PFSK-1 (cell line): ENCODE results near the gene TMEM259.

Experiments
- POLR2AphosphoS5 ChIP-seq: IDR thresholded peaks from 2 replicates; pipeline ENCODE4 v1.6.1; 2012; ENCODE audit warnings: low read depth, mild to moderate bottlenecking, control low read depth, low read length, moderate library complexity
- REST ChIP-seq, 2 experiments: IDR thresholded peaks; 2 replicates each; pipeline versions ENCODE4 v1.6.1 to v1.8.0; 2011 to 2012; ENCODE audit warnings: low read depth in 2 of 2, low read length in 2 of 2, control low read depth in 1 of 2, inconsistent platforms in 1 of 2, mild to moderate bottlenecking in 1 of 2, moderate library complexity in 1 of 2; ENCODE audit not compliant: insufficient read depth in 1 of 2
- TAF1 ChIP-seq: IDR thresholded peaks from 2 replicates; pipeline ENCODE4 v1.6.1; 2012; ENCODE audit warnings: low read length, control low read depth, borderline replicate concordance; ENCODE audit not compliant: insufficient read depth

GRCh38 chr19:1013218-1013617 lies 7.7 kb downstream of the TMEM259 start:
- no peak for TF ChIP-seq TAF1
- TF ChIP-seq POLR2AphosphoS5, result no peak
- TF ChIP-seq REST (IDR thresholded peaks at IDR 0.05; ENCODE audit: insufficient read depth in 1 of 2, low read depth in 2 of 2, low read length in 2 of 2), result no peak
